HUES48 (cell line): ENCODE results near the gene SAMHD1.
"Not testable (repeated sequence)": the region's sequence is repeated elsewhere in the genome, so short reads cannot be mapped to it uniquely, and the experiment has no call there.

ENCODE experiments used
- H3K27ac ChIP-seq: one replicate; pipeline ENCODE4 v1.7.0; 2013; ENCODE audit warnings: low read depth, low read length, inconsistent platforms
- H3K27me3 ChIP-seq: 2 replicates; pipeline ENCODE4 v1.6.1; 2013; ENCODE audit warnings: mild to moderate bottlenecking, low read length; ENCODE audit not compliant: control insufficient read depth, insufficient read depth
- H3K36me3 ChIP-seq: 2 replicates; pipeline ENCODE4 v1.6.1; 2013; ENCODE audit warnings: low read length; ENCODE audit not compliant: control insufficient read depth, insufficient read depth
- H3K4me1 ChIP-seq: 2 replicates; pipeline ENCODE4 v1.6.1; 2013; ENCODE audit warnings: mild to moderate bottlenecking, low read length; ENCODE audit not compliant: control insufficient read depth, insufficient read depth
- H3K4me3 ChIP-seq: 2 replicates; pipeline ENCODE4 v1.5.1; 2013; ENCODE audit warnings: mild to moderate bottlenecking, low read depth, low read length
- H3K9ac ChIP-seq: 2 replicates; pipeline ENCODE4 v1.6.1; 2013; ENCODE audit warnings: mild to moderate bottlenecking, low read depth, low read length, moderate library complexity
- H3K9me3 ChIP-seq: 2 replicates; pipeline ENCODE4 v1.6.1; 2013; ENCODE audit warnings: low read length; ENCODE audit not compliant: control insufficient read depth, insufficient read depth

Gene SAMHD1

DNA sequence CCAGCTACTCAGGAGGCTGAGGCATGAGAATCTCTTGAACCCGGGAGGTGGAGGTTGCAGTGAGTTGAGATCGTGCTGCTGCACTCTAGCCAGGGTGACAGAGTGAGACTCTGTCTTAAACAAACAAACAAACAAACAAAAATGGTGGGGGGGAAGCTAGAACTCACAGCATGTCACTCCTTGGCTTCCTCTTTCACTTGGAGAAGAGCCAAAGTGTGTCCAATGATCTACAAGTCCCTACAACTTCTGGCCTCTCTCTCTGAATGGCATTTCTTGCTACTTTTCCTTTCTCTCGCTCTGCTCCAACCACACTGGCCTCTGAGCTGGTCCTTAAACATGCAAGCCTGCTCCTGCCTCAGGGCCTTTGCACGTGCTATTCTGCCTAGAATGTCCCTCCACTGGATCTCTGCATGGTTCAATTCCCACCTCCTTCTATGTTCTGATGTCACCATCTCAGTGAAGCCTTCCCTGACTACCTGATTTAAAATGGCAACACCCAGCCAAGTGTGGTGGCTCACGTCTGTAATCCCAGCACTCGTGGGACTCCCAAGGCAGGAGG is 67.5 kb downstream of the SAMHD1 start:
- Histone ChIP-seq H3K27me3 (no peaks in the 10 kb centered on the region), H3K4me1 (peaks cover 15% of the 10 kb centered on the region), H3K4me3 (no peak overlapping the region), H3K9ac (no peak overlapping the region), H3K27ac (no peak overlapping the region), H3K9me3 (no peaks in the 10 kb centered on the region), H3K36me3 (no peaks in the 10 kb centered on the region)

DNA sequence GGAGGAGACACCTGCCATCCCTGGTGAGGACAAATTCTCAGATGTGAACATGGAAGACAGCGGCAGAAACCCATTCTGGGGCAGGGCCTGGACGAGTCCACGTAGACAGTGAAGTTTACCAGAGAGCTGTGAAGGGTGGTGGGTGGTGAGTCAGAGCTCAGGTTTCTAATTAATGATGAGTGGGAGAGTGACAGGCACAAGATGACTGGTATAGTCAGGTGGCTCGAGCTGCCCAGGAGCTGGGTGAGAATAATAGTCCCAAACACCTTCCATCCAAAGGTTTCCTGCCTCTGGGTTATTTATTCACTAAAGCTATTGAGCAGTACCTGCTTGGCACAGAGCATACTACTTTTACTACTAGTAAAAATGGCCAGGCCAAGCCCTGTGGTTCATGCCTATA is 69.6 kb downstream of the SAMHD1 start:
- Histone ChIP-seq H3K4me1 (peaks cover 4% of the 10 kb centered on the region), H3K9me3 (no peaks in the 10 kb centered on the region), H3K27ac (no peak overlapping the region), H3K36me3 (no peaks in the 10 kb centered on the region), H3K27me3 (no peaks in the 10 kb centered on the region), H3K4me3 (no peak overlapping the region), H3K9ac (no peak overlapping the region)

DNA sequence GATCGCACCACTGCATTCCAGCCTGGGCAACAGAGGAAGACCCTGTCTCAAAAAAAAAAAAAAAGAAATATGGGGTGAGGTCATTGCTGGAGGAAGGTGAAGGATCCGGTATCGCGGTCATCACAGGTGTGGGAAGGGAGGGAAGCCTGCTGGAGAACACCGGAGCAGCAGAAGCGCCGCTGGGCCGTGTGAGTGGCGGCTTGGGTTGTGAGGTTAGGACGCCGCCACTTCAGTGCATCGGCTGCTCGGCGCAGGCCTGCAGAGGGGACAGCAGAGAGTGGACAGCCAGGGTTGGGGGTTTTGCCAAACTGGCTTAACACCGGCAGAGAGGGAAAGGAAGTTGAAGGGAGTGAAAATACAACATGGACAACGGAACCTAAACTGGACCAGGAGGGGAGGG is 70.2 kb downstream of the SAMHD1 start:
- H3K27me3 ChIP-seq = no peaks in the 10 kb centered on the region
- no peak overlapping the region for H3K4me3 ChIP-seq
- H3K27ac ChIP-seq = no peak overlapping the region
- H3K9ac ChIP-seq = no peak overlapping the region
- H3K9me3 ChIP-seq = no peaks in the 10 kb centered on the region
- H3K36me3 ChIP-seq = no peaks in the 10 kb centered on the region
- no peaks in the 10 kb centered on the region for H3K4me1 ChIP-seq

DNA sequence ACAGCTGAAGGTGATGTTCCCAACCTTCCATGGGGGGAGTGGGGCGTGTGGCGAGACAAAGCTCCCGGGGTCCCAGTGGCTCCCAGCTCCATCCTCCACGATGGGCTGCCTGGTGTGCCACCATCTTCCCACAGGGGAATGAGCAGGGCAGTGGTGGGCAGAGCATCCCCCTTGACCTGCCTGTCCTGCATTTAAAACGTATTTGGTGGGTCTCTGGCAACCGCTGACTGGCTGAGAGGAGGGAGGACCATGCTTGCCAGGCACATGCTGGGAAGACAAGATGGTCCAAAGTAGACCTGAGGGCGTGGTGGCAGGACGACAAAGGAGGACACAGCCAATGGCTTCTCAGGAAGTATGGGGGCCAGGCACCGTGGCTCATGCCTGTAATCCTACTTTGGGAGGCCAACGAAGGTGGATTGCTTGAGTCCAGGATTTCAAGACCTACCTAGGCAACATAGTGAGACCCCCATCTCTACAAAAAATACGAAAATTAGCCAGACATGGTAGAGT is 70.7 kb downstream of the SAMHD1 start:
- Histone ChIP-seq H3K9ac (no peak overlapping the region), H3K36me3 (no peaks in the 10 kb centered on the region), H3K27ac (no peak overlapping the region), H3K4me3 (no peak overlapping the region), H3K27me3 (no peaks in the 10 kb centered on the region), H3K9me3 (no peaks in the 10 kb centered on the region), H3K4me1 (no peaks in the 10 kb centered on the region)

DNA sequence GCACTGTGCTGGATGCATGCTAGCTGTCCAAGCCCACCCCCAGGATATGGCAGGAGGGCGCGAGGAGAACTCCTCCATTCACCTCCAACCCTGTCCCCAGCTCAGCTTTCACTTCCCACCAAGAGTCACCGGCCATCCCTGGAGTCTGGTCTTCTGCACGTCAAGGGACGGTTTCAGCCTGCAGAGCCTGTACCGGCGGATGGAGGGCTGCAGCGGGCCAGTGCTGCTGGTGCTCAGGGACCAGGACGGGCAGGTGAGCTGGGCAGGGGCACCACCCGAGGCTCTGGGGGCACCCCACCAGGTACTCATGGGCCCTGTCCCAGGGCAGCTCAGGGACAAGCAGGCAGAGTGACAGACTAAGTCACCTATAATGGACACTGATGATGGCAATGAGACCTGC is 72.6 kb downstream of the SAMHD1 start:
- no peak overlapping the region for H3K27ac ChIP-seq
- no peak overlapping the region for H3K9ac ChIP-seq
- H3K4me3 ChIP-seq = no peak overlapping the region
- no peaks in the 10 kb centered on the region for H3K9me3 ChIP-seq
- no peaks in the 10 kb centered on the region for H3K4me1 ChIP-seq
- no peaks in the 10 kb centered on the region for H3K36me3 ChIP-seq
- H3K27me3 ChIP-seq = no peaks in the 10 kb centered on the region

DNA sequence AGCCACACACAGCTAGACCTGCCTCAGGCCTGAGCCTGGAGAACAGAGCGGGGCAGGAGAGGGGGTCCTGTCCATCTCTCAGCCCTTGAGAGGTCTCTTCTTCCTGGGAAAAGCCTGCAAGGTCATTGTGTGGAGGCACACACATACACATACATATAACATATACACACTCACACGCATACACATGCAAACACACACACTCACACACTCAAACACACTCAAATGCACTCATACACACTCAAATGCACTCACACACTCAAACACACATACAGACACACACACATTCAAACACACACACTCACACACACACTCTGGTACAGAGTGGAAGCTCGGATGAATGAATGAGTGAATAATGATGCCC is 75.1 kb downstream of the SAMHD1 start:
- no peak overlapping the region for H3K9ac ChIP-seq

DNA sequence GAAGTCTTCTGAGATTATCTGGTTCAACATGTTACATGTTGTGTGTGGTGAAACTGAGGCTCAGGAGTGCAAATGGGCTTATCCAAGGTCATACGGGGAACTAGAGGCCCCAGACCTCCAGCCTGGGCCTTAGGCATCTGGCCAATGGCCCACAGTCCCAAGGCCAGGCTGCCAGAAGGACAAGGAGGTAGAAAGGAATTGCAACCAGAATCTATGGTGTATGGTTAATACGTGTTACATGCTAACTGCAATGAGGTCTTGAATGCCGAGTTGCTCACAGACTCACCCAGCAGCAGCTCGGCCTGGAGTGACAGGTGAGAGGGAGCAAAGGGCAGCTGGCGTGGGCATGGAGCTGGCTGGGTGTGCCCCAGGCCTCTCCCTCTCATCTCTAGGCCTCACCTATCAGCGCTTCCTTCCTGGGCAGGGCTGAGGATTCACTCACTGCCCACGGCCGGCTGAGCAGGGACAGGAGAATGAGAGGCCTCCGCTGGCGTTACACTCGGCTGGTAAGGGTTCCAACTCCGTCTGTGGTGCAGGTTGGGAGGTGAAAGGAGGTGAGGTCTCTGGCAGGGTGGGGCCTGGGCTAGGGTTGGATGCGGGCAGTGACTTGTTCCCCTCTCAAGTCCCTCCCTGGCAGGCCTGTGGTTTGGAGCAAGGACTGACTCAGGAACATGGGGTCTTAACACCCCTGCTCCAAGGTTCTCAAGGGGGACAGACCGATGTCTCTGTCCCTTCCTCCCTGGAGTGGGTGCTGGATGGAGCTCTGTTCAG is 75.6 kb downstream of the SAMHD1 start, which contains the start of gene TLDC2:
TLDC2 (plus strand) TSS at position 437 of the 771 bp plus-strand sequence; CDS start at position 474, 37 bp downstream.
- Histone ChIP-seq H3K27me3 (no peaks in the 10 kb centered on the region), H3K36me3 (no peaks in the 10 kb centered on the region), H3K4me3 (no peak within 1 kb of the TSS), H3K4me1 (no peaks in the 10 kb centered on the region), H3K9me3 (no peaks in the 10 kb centered on the region), H3K9ac (no peak within 1 kb of the TSS), H3K27ac (no peak within 1 kb of the TSS)

More for the DNA sequence above, 75.1 kb downstream of the SAMHD1 start:
- no peaks in the 10 kb centered on the region for H3K9me3 ChIP-seq
- no peaks in the 10 kb centered on the region for H3K4me1 ChIP-seq
- H3K36me3 ChIP-seq = no peaks in the 10 kb centered on the region
- H3K4me3 ChIP-seq = no peak overlapping the region
- no peaks in the 10 kb centered on the region for H3K27me3 ChIP-seq
- H3K27ac ChIP-seq = no peak overlapping the region

DNA sequence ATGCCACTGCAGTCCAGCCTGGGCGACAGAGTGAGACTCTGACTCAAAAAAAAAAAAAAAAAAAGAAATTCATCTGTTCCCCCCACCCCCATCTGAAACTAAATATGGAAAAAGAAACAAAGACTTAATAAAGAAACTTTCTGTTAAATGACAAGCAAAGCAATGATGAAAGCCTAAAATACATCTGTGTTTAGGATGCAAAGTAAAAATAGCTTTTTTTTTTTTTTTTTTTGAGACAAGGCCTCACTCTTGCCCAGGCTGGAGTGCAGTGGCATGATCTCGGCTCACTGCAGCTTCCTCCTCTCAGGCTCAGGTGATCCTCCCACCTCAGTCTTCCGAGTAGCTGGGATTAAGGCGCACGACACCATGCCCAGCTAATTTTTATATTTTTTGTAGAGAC is 76.4 kb downstream of the SAMHD1 start:
- not testable (repeated sequence) for H3K4me1 ChIP-seq, H3K4me3 ChIP-seq, H3K27ac ChIP-seq, H3K27me3 ChIP-seq, H3K9me3 ChIP-seq, H3K9ac ChIP-seq, H3K36me3 ChIP-seq

DNA sequence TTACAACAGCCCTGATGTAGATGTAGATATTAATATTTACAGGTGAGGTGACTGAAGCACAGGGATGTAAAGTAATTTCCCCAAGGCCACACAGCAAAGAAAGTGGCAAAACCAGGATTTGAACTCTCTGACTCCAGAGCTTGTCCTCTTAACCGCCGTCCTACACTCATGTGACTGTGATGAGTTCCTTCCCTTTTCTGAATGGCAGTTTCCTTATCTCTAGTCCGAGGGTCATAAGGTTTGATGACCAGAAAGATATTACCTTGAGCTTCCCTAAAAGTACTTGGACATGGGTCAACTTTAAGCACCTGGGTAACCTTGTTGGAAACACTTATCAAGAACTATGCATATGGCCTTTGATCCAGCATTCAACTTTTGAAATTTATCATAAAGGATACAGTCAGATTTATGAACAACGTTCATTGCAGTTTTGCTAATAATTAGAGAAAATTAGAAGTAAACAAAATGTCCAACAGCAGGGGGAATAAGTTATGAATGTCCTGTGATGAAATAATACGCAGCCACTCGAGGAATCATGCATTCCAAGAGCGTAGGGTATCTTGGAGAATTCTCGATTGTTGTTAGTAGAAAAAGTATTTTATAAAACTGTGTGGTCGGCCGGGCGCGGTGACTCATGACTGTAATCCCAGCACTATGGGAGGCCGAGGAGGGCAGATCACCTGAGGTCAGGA is 77.9 kb downstream of the SAMHD1 start:
- H3K27me3 ChIP-seq = no peaks in the 10 kb centered on the region
- no peak overlapping the region for H3K9ac ChIP-seq
- H3K36me3 ChIP-seq = no peaks in the 10 kb centered on the region
- H3K27ac ChIP-seq = no peak overlapping the region
- H3K4me3 ChIP-seq = no peak overlapping the region
- H3K4me1 ChIP-seq = no peaks in the 10 kb centered on the region
- H3K9me3 ChIP-seq = no peaks in the 10 kb centered on the region

DNA sequence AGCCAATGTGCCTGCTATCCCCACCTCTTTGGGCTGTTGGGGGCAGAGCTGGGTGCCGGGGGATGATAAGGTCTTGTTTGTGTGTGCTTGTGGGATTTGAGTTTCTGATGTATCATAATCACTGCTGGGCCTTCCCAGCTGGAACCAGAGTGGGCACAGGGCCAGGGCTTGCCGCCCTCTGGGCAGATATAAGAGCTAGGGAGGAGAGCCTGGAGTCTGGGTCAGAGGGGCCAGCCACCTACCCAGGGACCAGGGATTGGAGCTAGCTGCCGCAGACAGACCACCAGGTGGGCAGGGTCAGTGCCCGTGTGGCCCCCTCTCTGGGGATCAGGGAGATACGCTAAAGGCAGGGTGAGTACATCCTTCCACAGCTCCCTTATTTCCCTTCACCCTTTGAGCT is 78.7 kb downstream of the SAMHD1 start:
- H3K36me3 ChIP-seq = no peaks in the 10 kb centered on the region
- no peak overlapping the region for H3K27ac ChIP-seq
- no peaks in the 10 kb centered on the region for H3K27me3 ChIP-seq
- no peaks in the 10 kb centered on the region for H3K9me3 ChIP-seq
- no peak overlapping the region for H3K9ac ChIP-seq
- no peak overlapping the region for H3K4me3 ChIP-seq
- H3K4me1 ChIP-seq = no peaks in the 10 kb centered on the region
